ENCODE results near the gene MAN1A1.

The MAN1A1 gene

GRCh38 chr6:119346450-119346849, 3.1 kb downstream of the MAN1A1 start:
- DNase-seq, result no peak

- DNase-seq, result no peak
These were observed 4.4 kb downstream of the MAN1A1 start for GRCh38 chr6:119345114-119345513.

- no peak for DNase-seq
These were observed 5.3 kb downstream of the MAN1A1 start for GRCh38 chr6:119344306-119344705.

DNA sequence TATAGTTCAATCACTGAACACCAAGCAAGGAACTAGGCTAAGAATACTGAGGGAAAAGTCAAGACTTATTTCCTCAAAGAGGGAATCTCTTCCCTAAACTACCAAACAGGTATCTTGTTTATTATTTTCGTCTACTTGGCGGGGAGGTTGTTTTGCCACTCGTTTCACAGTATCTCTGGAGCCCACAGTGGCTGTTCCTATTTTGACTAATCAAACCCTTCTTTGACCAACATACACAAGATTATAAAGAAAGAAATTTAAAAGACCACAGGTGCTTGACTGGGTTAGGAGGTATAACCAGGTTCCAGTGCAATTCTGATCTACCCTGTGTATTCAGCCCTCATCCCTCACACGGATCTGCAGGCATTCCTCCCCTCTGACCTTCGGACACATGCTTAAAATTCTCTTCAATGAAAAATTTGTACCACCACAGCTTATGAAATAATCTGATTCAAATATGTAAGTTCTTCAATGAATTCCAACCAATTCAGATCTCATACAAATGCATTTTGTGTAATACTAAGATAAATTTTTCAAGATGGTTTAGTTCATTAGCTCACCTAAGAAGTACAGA, 5.9 kb downstream of the MAN1A1 start:
- no peak for DNase-seq

DNA sequence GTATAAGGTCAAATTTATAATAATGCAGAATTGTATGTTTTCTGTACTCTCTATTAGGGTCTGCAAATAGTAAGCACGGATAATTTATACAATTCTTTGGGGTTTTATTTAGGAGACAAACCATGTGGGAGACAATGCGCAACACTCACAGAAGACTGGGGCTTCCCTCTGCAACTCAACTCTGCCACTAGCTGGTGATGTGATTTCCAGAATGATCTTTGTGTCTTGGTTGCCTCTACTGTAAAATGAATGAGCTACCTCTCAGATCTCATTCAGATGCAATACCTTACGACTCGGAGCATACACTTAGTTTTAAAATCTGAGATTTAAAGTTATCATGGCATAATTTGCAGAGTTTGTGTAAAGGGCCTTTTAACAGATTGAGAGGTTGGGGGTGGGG, 6.4 kb downstream of the MAN1A1 start:
- no peak for DNase-seq

DNA sequence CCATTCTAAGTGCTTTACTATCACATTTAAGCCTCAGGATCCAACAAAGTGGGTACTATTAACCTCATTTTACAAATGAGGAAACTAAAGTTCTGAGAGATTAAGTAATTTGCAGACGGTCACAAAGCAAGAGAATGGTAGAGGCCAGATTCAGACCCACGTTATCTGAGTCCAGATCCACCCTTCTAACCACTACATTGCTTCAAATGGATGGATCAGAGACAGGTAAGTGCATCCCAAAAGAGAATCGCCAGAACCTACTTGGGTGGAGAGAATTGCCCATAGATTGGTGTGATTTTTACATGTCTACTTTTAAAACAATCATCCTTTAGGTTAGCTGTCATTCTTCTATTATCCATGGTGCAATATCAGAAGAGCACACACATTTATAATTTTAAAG, 7.1 kb downstream of the MAN1A1 start:
- no peak for DNase-seq

DNA sequence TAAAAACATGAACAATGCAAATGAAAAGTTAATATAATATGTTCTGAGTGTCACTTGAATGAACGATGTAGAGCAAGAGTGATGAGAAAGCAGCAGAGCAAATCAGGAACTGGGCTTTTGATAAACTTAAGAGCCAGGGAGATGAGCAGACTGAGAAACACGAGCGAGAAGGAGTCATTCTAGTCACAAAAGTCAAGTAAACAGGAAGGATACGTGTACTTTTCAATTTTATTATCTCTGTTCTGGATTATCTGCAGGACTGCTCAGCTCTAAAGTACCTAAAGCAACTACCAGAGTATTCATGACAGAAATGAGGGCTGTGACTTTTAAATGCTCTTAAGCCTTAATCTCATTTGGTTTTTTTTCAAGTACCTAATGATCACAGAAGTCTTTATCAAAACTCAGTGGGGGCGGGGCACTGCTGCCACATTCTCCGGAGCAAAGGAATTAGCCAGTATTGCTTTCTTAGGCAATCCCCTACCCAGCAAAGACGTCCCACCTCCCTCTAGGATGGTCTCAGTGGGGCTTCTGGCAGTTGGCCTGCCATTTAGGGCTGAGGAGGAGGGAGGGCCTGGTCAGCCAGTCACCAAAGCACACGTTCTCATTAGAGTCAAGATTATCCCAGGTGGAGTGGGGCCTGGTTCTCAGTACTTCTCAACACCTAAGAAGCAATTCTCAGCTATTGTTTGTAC, 8.6 kb downstream of the MAN1A1 start:
- peak; percentile 8 to 51 (median 40) for DNase-seq

GRCh38 chr6:119339941-119340456, 9.6 kb downstream of the MAN1A1 start:
- peak; percentile 75 to 92 (median 86) for DNase-seq

DNA sequence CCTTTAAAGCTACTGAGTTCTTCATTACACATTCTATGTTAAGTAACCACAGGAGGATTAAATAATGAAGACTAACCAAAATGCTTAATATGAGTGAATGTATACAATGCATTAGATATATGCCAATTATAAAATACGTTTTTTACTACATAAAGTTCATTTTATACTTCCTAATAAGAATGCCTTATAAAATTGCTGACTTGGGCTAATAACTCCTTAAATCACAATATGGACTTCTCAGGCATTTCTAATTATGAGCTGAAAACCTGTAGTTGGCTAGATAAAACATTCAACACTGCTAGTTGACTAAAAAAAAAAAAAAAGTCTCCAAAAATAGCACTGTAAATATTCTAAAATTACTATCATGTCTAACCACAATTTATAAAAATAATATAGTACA, 11.8 kb downstream of the MAN1A1 start:
- DNase-seq, result no peak

DNA sequence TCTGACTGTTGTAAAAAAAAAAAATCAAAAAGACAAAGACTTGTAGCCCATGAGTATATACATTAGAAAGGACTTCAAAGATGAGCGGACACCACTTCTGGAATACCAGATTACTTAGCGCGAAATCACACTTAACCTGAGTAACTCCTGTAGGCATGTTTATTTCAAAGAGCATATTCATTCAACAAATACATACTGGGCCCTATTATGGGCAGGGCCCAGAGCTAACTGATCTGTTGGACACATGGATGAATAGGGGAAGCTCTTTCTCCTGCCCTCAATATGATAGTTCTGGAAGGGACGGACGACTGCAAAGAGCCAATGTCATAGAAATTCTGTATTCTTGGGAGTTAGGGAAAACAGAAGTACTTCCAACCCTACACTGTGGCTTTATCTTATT, 12.3 kb downstream of the MAN1A1 start:
- DNase-seq, result no peak

DNA sequence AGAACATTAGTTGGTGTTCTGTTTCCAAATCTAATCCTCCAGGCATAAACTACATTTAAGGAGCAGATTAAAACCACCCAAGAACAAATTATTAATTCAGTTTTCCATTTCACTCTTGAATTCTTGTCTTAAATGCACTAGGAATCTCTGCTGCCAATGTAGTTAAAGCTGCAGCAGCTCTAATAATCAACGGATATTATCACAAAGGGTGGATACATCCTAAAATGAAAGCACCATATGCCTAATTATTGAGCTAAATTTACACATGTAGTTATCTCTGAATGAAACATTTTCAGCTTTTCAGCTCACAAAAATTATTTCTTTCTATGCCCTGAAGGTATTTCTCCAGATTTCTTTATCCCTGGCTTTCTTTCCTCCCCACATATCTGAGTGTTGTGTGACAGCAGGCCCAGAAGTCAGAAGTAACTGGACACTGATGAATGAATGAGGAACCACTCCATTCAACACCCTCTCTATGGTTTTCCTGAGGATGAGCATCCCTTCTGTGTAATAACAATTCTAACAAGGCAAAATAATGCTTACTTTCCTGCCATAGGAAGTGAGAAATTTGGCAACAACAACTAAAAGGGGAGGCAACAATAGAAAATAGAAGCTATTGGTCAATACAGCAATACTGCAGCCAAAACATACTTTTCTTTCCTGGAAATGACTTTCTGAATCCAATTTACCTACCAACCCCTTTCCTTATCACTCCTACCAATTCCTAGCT, 14.9 kb downstream of the MAN1A1 start:
- DNase-seq, result peak in 2 of 4 experiments; percentile 39 to 50

- DNase-seq, result no peak
These were observed 15.8 kb downstream of the MAN1A1 start for GRCh38 chr6:119333707-119334295.

DNA sequence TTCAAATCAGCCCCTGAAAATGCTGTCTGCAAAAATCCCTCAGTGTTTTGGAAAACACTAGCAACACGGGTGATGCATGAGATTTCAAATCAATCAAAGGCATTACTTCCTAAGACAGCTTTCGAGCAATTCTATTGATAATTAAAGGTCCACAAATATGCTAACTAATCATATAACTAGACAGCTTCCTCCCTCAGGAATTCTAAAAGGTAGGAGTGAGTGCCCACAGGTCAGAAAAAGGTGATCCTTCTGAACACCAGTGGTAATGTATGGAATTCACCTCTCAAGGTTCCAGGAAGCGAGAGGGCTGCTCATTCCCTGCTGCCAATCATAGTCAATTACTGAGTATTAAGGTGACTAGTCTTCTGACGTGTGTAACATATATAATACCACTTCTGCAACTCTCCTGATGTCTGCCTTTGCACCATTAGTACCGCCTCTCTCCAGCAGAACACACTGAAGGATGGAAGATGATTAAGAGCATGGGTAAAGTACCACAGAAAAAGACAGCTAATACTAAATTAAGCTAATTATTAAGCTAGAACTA, 16.4 kb downstream of the MAN1A1 start:
- no peak for DNase-seq

- DNase-seq, result no peak
These were observed 17.8 kb downstream of the MAN1A1 start for GRCh38 chr6:119331663-119332286.

DNA sequence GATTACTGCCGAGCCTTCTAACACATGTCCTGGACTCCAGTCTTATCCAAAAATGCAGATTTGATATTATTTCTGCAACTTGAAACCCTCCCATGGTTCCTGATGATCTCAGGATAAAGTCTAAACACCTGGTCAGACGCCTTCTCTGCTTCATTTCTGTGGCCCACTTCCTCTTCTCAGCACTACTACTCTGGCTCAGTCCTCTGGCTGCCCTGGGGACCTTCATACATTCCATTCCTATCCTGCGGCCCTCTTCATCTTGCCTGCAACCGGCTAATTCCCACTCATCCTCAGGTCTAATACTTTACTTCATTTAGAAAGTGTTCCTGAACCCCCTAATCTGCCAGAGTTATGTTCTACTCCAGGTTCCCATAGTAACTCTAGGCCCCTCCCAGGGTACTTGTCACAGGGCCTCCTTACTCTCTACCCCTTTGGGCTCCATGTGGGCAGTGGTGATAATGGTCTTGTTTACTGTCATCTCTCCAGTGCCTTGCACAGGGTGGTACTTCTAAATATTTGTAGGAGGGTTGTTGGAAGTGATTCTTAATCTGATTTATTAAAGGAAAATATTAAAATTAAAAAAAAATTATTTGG, 18.9 kb downstream of the MAN1A1 start:
- no peak for DNase-seq

- no peak for DNase-seq
These were observed 19.8 kb downstream of the MAN1A1 start for GRCh38 chr6:119329794-119330180.

DNA sequence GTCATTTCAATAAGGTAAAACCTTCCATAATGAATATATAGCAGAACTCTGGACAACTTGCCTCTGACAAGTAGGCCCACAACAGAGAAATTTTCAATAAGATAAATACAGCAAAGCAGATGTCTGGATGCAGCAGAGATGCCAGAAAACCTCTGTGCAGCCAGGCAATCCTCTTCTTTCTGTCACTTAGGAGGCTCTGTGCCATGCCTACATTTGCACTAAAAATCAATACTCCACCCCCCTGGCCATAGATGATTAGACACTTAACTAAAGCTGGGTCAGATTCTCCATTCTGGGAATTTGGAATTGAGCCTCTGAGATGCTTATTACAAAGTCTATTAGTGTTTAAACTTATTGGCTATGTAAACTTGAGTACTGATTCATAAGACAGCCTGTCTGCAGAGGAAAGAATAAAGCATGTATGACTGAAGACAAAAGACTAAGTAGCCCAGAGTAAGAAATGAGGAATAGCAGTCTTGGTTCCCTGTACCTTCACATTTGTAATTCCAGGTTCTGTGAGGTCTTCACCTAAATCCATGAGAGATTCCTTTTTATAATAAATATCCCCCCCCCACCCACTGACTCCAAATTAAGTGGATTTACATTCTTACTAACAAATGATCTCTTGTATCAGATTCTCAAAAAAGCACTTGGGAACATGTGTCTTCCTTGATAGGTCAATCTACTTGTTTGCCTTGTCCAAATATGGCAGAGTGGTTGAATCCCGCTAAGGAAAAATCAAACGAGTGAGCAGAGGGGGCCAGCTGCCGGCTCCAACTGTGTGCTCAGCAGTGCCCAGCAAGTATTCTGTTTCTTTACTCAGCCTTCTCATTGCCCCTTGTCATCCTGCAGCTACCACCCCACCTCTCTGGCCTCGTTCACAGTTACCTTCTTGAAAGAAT, 20.4 kb downstream of the MAN1A1 start:
- no peak for DNase-seq

GRCh38 chr6:119328254-119328653, 21.3 kb downstream of the MAN1A1 start:
- no peak for DNase-seq

- no peak for DNase-seq
These were observed 21.8 kb downstream of the MAN1A1 start for GRCh38 chr6:119327810-119328209.

- DNase-seq, result no peak
These were observed 23.1 kb downstream of the MAN1A1 start for GRCh38 chr6:119326291-119327005.
